Right lobe of liver (tissue), 6 donors: ENCODE data around the gene KLRB1. TPM values are rescaled to one million over a fixed set of nuclear protein-coding genes. Genes with fewer than 3 reads are reported as not detected.

Source experiments
- ATAC-seq, 4 donors: fragments of 200-7000 bp; cut with Tn5 transposase; one replicate each; pipeline ENCODE4 v1.9.1; 2020; ENCODE audit warnings: mild to moderate bottlenecking in 4 of 4, moderate library complexity in 4 of 4
- DNase-seq, 3 donors: peaks; one replicate each; pipeline ENCODE4 v3.0.0-alpha.2; 2020
- H3K27ac ChIP-seq, 3 donors: fragments of 200-600 bp; one replicate each; pipeline ENCODE4 v1.8.0; 2022
- H3K27me3 ChIP-seq, 2 donors: fragments of 200-600 bp; one replicate each; pipeline ENCODE4 v1.8.0; 2022
- H3K36me3 ChIP-seq, 4 donors: fragments of 200-600 bp; sonication (generic) in 1 of 4; one replicate each; pipeline versions ENCODE4 v1.5.1 to v1.8.0; 2017 to 2022; ENCODE audit warnings: control low read depth in 1 of 4
- H3K4me1 ChIP-seq, 4 donors: fragments of 200-600 bp; sonication (generic) in 1 of 4; one replicate each; pipeline versions ENCODE4 v1.5.1 to v1.8.0; 2017 to 2022; ENCODE audit warnings: control low read depth in 1 of 4
- H3K4me3 ChIP-seq, 3 donors: fragments of 200-600 bp; one replicate each; pipeline ENCODE4 v1.8.0; 2022
- H3K9me3 ChIP-seq, 4 donors: fragments of 200-600 bp; sonication (generic) in 1 of 4; one replicate each; pipeline versions ENCODE4 v1.5.1 to v1.8.0; 2017 to 2022; ENCODE audit warnings: control low read depth in 1 of 4
- POLR2A ChIP-seq: fragments of 450-650 bp; IDR thresholded peaks from one replicate; pipeline ENCODE4 v1.6.1; 2017; ENCODE audit warnings: antibody characterized with exemption, mild to moderate bottlenecking
- WGBS: methylation state at CpG from one replicate; pipeline ENCODE4 v1.1.6; 2018; ENCODE audit warnings: low coverage, low lambda C conversion rate; ENCODE audit not compliant: insufficient coverage; ENCODE audit errors: missing lambda C conversion rate; 5-methylcytosine and 5-hydroxymethylcytosine counted together
- intact Hi-C, 2 donors: fragments of 100-400 bp; cut with DNase I; formaldehyde crosslinking; loops; one replicate each; pipeline versions ENCODE4 v1.11.2 to v1.14.1; 2022
- total RNA-seq, 6 experiments: library from RNA; depleted of rRNA in 2 of 6; stranded (reverse); fragments of >200 nt in 2 of 6; fragmentation: NEBNext Ultra II Directional in 3 of 6; extraction: Animal tissue kit (Norgen Biotek cat#: 25700) in 3 of 6; gene quantifications; one replicate each; pipeline versions ENCODE4 v1.1.0 to v1.2.4, GENCODE V29; 2016 to 2023
- TF ChIP-seq, protein P1 (sequence below), 4 donors: fragments of 200-600 bp in 3 of 4; fragments of 450-650 bp in 1 of 4; IDR thresholded peaks; one replicate each; pipeline versions ENCODE4 v1.5.1 to v1.8.0; 2016 to 2022; ENCODE audit warnings: antibody characterized with exemption in 4 of 4, mild to moderate bottlenecking in 2 of 4
- donor health status: DM: no; HTN: yes; CAD: no.
- donor health status: DM: no; HTN: no; CAD: no.
- donor health status: DM: no; HTN: no; CAD: no.
- donor health status: DM: no; HTN: yes; CAD: no.
- donor health status: DM: no; HTN: yes; CAD: no.

The KLRB1 gene
- total RNA-seq, 6 experiments from 2014 or later, result 0.22 to 1.9 (median 1.1) TPM

DNA sequence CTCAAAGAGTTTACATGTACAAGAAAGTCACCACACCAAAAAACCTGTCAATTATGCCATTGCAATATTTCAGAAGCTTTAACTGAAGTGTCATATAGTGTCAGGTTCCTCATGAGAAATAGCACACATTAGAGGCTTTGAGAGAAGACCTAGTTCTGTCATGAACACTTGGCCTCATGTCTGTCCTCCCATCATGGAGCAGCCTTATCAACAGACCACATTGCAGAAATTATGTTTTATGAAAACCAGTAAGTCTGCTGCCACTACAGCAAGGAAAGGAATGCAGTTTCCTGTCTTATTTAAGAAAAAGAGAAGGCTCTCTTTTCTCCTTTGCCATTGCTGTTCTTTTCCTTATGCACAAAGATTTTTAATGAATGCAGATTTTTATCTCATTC lies 35.5 kb upstream of the KLRB1 start:
- TF ChIP-seq, protein P1, sequence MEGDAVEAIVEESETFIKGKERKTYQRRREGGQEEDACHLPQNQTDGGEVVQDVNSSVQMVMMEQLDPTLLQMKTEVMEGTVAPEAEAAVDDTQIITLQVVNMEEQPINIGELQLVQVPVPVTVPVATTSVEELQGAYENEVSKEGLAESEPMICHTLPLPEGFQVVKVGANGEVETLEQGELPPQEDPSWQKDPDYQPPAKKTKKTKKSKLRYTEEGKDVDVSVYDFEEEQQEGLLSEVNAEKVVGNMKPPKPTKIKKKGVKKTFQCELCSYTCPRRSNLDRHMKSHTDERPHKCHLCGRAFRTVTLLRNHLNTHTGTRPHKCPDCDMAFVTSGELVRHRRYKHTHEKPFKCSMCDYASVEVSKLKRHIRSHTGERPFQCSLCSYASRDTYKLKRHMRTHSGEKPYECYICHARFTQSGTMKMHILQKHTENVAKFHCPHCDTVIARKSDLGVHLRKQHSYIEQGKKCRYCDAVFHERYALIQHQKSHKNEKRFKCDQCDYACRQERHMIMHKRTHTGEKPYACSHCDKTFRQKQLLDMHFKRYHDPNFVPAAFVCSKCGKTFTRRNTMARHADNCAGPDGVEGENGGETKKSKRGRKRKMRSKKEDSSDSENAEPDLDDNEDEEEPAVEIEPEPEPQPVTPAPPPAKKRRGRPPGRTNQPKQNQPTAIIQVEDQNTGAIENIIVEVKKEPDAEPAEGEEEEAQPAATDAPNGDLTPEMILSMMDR (IDR thresholded peaks at IDR 0.05), result no peak
- TF ChIP-seq POLR2A, result no peak
- no peak for DNase-seq
- intact Hi-C loops, result no loop called here

DNA sequence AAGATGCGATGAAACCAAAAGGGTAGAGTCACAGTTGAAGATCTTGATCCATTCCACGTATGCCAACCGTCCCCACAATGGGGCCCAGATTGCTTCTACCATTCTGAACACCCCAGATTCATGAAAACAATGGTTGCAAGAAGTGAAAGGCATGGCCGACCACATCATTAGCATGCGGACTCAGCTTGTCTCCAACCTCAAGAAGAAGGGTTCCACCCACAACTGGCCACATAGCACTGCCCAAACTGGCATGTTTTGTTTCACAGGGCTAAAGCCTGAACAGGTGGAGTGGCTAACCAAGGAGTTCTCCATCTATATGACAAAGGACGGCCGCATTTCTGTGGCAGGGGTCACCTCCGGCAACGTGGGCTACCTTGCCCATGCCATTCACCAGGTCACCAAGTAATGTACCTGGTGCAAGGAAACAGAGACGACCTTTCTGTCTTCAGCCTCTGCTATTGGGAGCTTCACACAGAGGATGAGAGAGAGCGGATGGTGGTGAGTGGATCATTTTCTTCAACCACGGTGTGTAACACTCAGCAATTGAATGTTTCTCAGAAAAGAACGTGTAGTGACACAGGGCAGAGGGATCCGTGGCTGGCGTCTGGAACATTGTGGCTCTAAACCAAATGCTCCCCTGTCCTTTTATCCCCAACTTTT lies 35.0 kb upstream of the KLRB1 start:
- WGBS, result 68% methylated on average over 9 of the region's 15 CpGs
- H3K4me1 ChIP-seq, result no peaks in the 10 kb centered on the region
- ATAC-seq, result no peak
- no peak overlapping the region for H3K4me3 ChIP-seq
- no peaks in the 10 kb centered on the region for H3K27me3 ChIP-seq
- TF ChIP-seq POLR2A, result no peak
- TF ChIP-seq, protein P1 (IDR thresholded peaks at IDR 0.05), result no peak
- no peaks in the 10 kb centered on the region for H3K9me3 ChIP-seq
- H3K27ac ChIP-seq, result no peak overlapping the region
- H3K36me3 ChIP-seq, result no peaks in the 10 kb centered on the region
- intact Hi-C loops, result no loop called here
- no peak for DNase-seq

More for the DNA sequence above, 35.5 kb upstream of the KLRB1 start:
- H3K4me1 ChIP-seq, result no peaks in the 10 kb centered on the region
- no peaks in the 10 kb centered on the region for H3K36me3 ChIP-seq
- H3K4me3 ChIP-seq, result no peak overlapping the region
- H3K9me3 ChIP-seq, result no peaks in the 10 kb centered on the region
- no peak overlapping the region for H3K27ac ChIP-seq
- H3K27me3 ChIP-seq, result no peaks in the 10 kb centered on the region
- ATAC-seq, result no peak

DNA sequence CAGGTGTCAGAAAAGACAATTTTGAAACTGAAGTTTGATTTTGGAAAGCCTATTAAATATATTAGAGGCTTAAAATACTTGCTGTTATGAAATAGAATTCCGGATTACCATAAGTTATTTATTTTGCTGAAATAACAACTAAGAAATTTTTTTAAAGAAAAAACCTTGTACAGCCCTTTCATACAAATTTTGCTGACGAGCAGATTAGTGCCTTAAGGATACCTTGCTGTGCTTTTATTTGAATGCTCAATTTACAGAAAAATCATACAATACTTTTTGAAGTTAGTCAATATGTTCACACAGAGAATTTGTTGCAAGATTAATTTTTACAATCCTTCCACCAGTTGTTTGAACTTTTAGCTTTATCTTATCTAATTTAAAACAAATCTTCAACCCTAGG lies 32.3 kb upstream of the KLRB1 start:
- Histone ChIP-seq H3K27me3 (no peaks in the 10 kb centered on the region), H3K4me1 (no peaks in the 10 kb centered on the region), H3K4me3 (no peak overlapping the region), H3K36me3 (no peaks in the 10 kb centered on the region), H3K27ac (no peak overlapping the region), H3K9me3 (no peaks in the 10 kb centered on the region)
- ATAC-seq (no peak), DNase-seq (no peak)
- TF ChIP-seq, protein P1 (IDR thresholded peaks at IDR 0.05), result no peak
- TF ChIP-seq POLR2A, result no peak
- WGBS, result 76% methylated on average over 2 of the region's 2 CpGs
- intact Hi-C loops, result no loop called here

DNA sequence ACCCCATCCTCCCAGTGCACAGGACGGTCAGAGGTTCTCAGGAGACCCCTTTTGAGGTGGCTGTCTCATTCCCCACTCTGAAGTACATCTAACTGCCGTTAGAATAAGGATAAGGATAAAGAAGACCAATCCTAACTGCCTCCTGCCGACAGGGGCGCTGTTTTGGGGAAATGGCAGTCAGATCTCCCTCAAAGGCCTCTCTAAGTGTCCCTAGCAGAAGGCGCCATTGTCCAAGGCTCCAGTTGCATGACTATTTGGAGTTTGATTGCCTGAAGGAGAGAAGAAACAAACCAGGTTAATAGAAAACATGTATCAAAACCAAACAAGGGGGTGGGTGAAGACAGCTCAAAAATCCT lies 29.1 kb upstream of the KLRB1 start:
- Histone ChIP-seq H3K4me3 (no peak overlapping the region), H3K36me3 (no peaks in the 10 kb centered on the region), H3K4me1 (no peaks in the 10 kb centered on the region), H3K9me3 (no peaks in the 10 kb centered on the region), H3K27me3 (no peaks in the 10 kb centered on the region), H3K27ac (no peak overlapping the region)
- no peak for ATAC-seq
- no peak for TF ChIP-seq POLR2A
- TF ChIP-seq, protein P1 (IDR thresholded peaks at IDR 0.05), result no peak
- DNase-seq, result no peak
- WGBS, result 81% methylated on average over 4 of the region's 5 CpGs
- intact Hi-C loops, result no loop called here
